NT2/D1 (cell line): ENCODE measurements around the gene SLC22A17.
A peak's percentile ranks its signal among the peaks of the same experiment; 100 is the strongest.
"Not testable (repeated sequence)": the region's sequence is repeated elsewhere in the genome, so short reads cannot be mapped to it uniquely, and the experiment has no call there.

Experiments used
- DNase-seq: peaks from one replicate; pipeline ENCODE4 v3.0.0-alpha.2; 2011; ENCODE audit warnings: low read depth, low spot score
- H3K27me3 ChIP-seq: 2 replicates; pipeline ENCODE4 v1.6.0; 2011; ENCODE audit warnings: mild to moderate bottlenecking; ENCODE audit not compliant: insufficient read length, insufficient read depth
- H3K36me3 ChIP-seq: 2 replicates; pipeline ENCODE4 v1.6.1; 2011; ENCODE audit warnings: mild to moderate bottlenecking, low read length, mixed read lengths; ENCODE audit not compliant: insufficient read depth, insufficient read length
- H3K4me1 ChIP-seq: 2 replicates; pipeline ENCODE4 v1.5.1; 2011; ENCODE audit not compliant: insufficient read depth, insufficient read length
- H3K4me3 ChIP-seq: 2 replicates; pipeline ENCODE4 v1.5.1; 2011; ENCODE audit warnings: low read depth; ENCODE audit not compliant: insufficient read length
- H3K9ac ChIP-seq: 2 replicates; pipeline ENCODE4 v1.6.0; 2011; ENCODE audit warnings: low read depth; ENCODE audit not compliant: insufficient read length
- H3K9me3 ChIP-seq: 2 replicates; pipeline ENCODE4 v1.5.1; 2011; ENCODE audit warnings: mild to moderate bottlenecking, low read length; ENCODE audit not compliant: insufficient read depth
- SUZ12 ChIP-seq: IDR thresholded peaks from 2 replicates; pipeline ENCODE4 v1.6.1; 2011; ENCODE audit not compliant: insufficient read length, insufficient read depth; ENCODE audit errors: extremely low read depth
- YY1 ChIP-seq: IDR thresholded peaks from 2 replicates; pipeline ENCODE4 v1.6.1; 2011; ENCODE audit not compliant: insufficient read length, insufficient read depth
- ZNF274 ChIP-seq: IDR thresholded peaks from 2 replicates; pipeline ENCODE4 v1.6.1; 2011; ENCODE audit warnings: mild to moderate bottlenecking, low read depth, low read length

The SLC22A17 gene

DNA sequence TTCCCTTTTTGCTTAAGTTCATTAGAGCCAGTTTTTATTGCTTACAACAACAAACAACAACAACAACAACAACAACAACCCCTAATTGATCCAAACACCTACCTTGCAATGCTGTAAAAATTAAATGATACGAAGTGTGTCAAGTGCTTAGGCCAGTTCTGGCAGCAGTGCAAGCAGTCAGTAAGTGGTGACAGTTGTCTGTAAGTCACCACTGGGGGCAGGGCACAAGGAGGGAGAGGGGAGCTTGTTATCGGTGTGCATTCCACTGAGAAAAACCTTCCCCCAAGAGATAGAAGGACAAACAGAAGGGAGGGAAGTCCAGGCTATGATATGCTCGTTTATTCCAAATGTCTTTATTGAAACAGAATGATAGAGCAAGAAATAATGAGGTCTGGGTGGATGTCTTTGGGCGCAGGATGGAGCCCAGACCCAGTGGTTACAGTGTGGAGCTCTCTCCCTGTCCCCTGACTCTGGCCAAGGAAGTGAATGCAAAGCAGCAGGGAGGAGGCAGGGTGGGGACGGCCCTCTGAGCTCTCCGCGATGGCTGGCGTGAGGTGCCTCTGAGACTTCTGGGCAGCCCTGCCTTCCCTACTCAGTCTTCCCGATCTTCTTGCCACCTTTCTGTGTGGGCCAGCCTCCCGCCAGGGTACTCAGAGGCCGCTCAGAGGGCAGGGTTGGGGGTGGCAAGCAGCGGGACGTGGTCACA, 6.5 kb downstream of the SLC22A17 start:
- TF ChIP-seq ZNF274 (no peak), SUZ12 (no peak), YY1 (no peak)
- H3K9me3 ChIP-seq = peaks cover 4% of the 10 kb centered on the region

DNA sequence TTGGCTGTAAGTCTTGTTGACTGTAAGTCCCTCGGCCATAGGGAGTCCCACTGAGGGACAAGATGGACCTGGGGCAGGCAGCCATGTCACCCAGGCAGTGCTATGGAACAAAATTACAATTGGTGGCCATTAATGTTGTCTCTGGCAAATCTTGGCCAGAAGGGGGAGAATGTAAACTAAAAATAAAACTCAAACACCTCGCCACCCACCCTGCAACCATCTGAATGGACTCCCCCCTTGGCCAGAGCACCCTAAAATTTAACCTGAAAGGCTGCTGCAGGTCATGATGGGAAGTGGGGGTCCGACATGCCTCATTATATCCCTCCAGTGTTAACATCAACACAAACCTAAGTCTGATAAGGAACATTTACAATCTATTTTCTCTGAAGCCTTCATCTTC, 8.2 kb downstream of the SLC22A17 start:
- TF ChIP-seq ZNF274 (no peak), SUZ12 (no peak), YY1 (no peak)
- no peak for DNase-seq
- H3K9ac ChIP-seq = no peak overlapping the region
- no peaks in the 10 kb centered on the region for H3K27me3 ChIP-seq
- peaks cover 21% of the 10 kb centered on the region for H3K9me3 ChIP-seq
- peaks cover 8% of the 10 kb centered on the region for H3K4me1 ChIP-seq
- H3K36me3 ChIP-seq = peaks cover 32% of the 10 kb centered on the region
- no peak overlapping the region for H3K4me3 ChIP-seq

More for the DNA sequence above, 6.5 kb downstream of the SLC22A17 start:
- Histone ChIP-seq H3K9ac (no peak overlapping the region), H3K4me1 (peaks cover 8% of the 10 kb centered on the region), H3K4me3 (no peak overlapping the region), H3K27me3 (peaks cover 3% of the 10 kb centered on the region), H3K36me3 (peaks cover 40% of the 10 kb centered on the region)
- no peak for DNase-seq

DNA sequence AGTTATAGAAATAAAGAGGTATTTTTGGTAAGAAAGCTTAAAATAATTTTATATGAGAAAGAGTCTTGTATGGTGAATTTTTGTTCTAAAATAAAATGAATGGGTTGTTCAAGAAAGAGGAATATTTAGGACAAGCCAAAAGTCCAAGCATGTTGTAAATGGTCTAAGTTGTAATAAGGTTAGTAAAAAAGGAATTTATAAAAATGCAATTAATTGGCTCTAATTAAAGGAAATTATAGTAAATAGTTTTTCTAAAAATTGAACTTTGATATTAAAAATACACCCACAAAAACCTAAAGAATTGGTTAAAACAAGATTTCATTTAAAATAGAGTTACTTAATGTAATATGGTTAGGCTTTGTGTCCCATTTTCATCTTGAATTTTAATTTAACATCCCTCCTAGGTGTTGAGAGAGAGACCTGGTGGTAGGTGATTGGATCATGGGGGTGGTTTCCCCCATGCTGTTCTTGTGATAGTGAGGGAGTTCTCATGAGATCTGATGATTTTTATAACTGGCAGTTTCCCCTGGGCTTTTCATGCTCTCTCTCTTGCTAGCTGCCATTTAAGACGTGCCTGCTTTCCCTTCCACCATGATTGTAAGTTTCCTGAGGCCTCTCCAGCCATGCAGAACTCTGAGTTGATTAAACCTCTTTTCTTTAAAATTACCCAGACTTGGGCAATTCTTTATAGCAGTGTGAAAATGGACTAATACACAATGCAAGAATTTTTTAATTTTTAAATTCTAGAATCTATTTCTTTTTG, 13.0 kb downstream of the SLC22A17 start:
- no peak overlapping the region for H3K9ac ChIP-seq
- no peaks in the 10 kb centered on the region for H3K27me3 ChIP-seq
- peaks cover 43% of the 10 kb centered on the region for H3K9me3 ChIP-seq
- TF ChIP-seq SUZ12 (no peak), YY1 (no peak), ZNF274 (no peak)
- no peak overlapping the region for H3K4me3 ChIP-seq
- H3K4me1 ChIP-seq = no peaks in the 10 kb centered on the region
- no peak for DNase-seq
- no peaks in the 10 kb centered on the region for H3K36me3 ChIP-seq

GRCh38 chr14:23335623-23336022, 17.1 kb downstream of the SLC22A17 start:
- Histone ChIP-seq H3K36me3 (no peaks in the 10 kb centered on the region), H3K9ac (no peak overlapping the region), H3K27me3 (no peaks in the 10 kb centered on the region), H3K9me3 (peaks cover 34% of the 10 kb centered on the region), H3K4me1 (no peaks in the 10 kb centered on the region), H3K4me3 (no peak overlapping the region)
- TF ChIP-seq ZNF274 (no peak), YY1 (no peak), SUZ12 (no peak)
- no peak for DNase-seq

GRCh38 chr14:23327947-23328744, 24.5 kb downstream of the SLC22A17 start:
- no peak for TF ChIP-seq SUZ12
- TF ChIP-seq ZNF274 = no peak
- no peak for TF ChIP-seq YY1
- peaks cover 24% of the 10 kb centered on the region for H3K36me3 ChIP-seq
- H3K9ac ChIP-seq = no peak overlapping the region
- no peaks in the 10 kb centered on the region for H3K27me3 ChIP-seq
- no peaks in the 10 kb centered on the region for H3K9me3 ChIP-seq
- no peak overlapping the region for H3K4me3 ChIP-seq
- peak; percentile 68 for DNase-seq
- no peaks in the 10 kb centered on the region for H3K4me1 ChIP-seq

DNA sequence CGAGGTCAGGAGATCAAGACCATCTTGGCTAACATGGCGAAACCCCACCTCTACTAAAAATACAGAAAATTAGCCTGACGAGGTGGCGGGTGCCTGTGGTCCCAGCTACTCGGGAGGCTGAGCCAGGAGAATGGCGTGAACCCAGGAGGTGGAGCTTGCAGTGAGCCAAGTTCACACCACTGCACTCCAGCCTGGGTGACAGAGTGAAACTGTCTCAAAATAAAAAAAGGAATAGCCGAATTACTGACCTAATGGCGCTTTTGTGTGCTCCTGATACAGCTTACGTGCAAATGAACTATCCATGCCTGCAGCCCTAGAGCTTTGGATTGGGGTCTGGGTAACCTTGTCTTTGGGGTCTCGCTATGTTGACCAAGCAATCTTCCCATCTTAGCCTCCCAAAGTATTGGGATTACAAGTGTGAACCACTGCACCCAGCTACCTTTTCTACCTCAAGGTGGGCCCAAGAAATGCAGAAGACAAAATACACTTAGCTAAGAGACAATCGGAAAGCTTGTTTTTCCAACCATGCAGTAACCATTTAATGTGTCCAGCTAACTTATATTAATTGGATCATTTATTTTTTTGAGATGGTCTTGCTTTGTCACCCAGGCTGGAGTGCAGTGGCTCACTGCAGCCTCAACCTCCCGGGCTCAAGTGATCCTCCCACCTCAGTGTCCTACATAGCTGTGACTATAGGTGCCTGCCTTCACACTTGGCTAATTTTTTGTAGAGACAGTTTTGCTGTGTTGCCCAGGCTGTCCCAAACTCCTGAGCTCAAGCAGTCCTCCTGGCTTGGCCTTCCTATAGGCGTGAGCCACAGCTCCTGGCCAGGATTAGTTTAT, 26.0 kb downstream of the SLC22A17 start:
- no peak overlapping the region for H3K9ac ChIP-seq
- H3K4me1 ChIP-seq = no peaks in the 10 kb centered on the region
- no peaks in the 10 kb centered on the region for H3K27me3 ChIP-seq
- no peaks in the 10 kb centered on the region for H3K9me3 ChIP-seq
- peaks cover 36% of the 10 kb centered on the region for H3K36me3 ChIP-seq
- TF ChIP-seq SUZ12 = no peak
- TF ChIP-seq ZNF274 = no peak
- TF ChIP-seq YY1 = no peak
- no peak overlapping the region for H3K4me3 ChIP-seq
- no peak for DNase-seq

- H3K9ac ChIP-seq, H3K27me3 ChIP-seq, DNase-seq, H3K9me3 ChIP-seq, H3K4me3 ChIP-seq, H3K4me1 ChIP-seq: not testable (repeated sequence)
- H3K36me3 ChIP-seq = peaks cover 36% of the 10 kb centered on the region
Observed at GRCh38 chr14:23325746-23326145, 26.9 kb downstream of the SLC22A17 start.
